BJ (cell line): Measurements from ENCODE around the gene ATP8B1. TPM values are rescaled to one million over a fixed set of nuclear protein-coding genes. Genes with fewer than 3 reads are reported as not detected.

Experiments
- CTCF ChIA-PET: fragments of 350-600 bp; formaldehyde crosslinking; extraction: SDS; loops from one replicate; lab custom pipeline; 2021; ENCODE audit warnings: antibody characterized with exemption, inconsistent platforms; lab: Yijun Ruan, JAX
- POLR2A ChIA-PET: fragments of 300-600 bp; sonication (Branson Sonifier 250); formaldehyde crosslinking; extraction: SDS; loops from one replicate; lab custom pipeline; 2021; ENCODE audit warnings: antibody characterized with exemption; lab: Charles Lee
- DNase-seq: peaks from one replicate; pipeline ENCODE4 v3.0.0-alpha.2; 2011; ENCODE audit warnings: low read depth
- H3K27me3 ChIP-seq: 2 replicates; pipeline ENCODE4 v1.6.0; 2011; ENCODE audit warnings: low read length; ENCODE audit not compliant: control insufficient read depth, insufficient read depth
- H3K36me3 ChIP-seq: 2 replicates; pipeline ENCODE4 v1.5.1; 2011; ENCODE audit warnings: low read length; ENCODE audit not compliant: control insufficient read depth, insufficient read depth
- H3K4me3 ChIP-seq: 2 replicates; pipeline ENCODE4 v1.5.1; 2011; ENCODE audit warnings: low read depth, mild to moderate bottlenecking, control low read depth, low read length
- polyA plus RNA-seq: library from polyadenylated mRNA; depleted of rRNA; stranded (reverse); fragments of >200 nt; gene quantifications from 2 replicates; pipeline ENCODE4 v1.2.3, GENCODE V29; 2011
- TF ChIP-seq, protein P1 (sequence below): IDR thresholded peaks from 2 replicates; pipeline ENCODE4 v1.5.1; 2011; ENCODE audit warnings: low read depth, mild to moderate bottlenecking, control low read depth, inconsistent platforms, low read length, moderate library complexity; ENCODE audit not compliant: insufficient read depth

The ATP8B1 gene
- polyA plus RNA-seq, 1 experiment: 53.3 TPM

DNA sequence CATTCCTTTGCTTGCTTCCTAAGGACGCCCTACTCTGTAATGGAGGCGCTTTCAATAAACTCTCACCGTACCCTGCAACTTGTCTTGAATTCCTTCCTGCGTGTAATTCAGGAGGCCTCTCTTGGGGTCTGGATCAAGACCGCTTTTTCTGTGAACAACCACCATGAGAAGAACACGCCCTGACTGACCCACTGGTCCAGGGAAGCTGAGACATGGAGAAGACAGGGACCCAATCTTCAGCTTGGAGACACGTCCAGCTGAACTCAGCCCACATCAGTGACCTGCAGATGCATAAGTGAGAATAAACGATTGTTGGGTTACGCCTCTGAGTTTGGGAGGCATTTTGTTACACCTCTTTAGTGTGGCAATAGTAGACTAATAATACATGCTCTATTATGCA, 173.7 kb downstream of the ATP8B1 start:
- no peaks in the 10 kb centered on the region for H3K36me3 ChIP-seq
- no peaks in the 10 kb centered on the region for H3K27me3 ChIP-seq
- ChIA-PET POLR2A (no interaction called here), CTCF (interaction anchor here (0.7 to 1.5 kb wide), 7 partner anchors 7 to 865 kb away, joined by 3 to 6 read pairs (median 3); no protein-coding TSS in a partner anchor)
- H3K4me3 ChIP-seq: no peak overlapping the region
- TF ChIP-seq, protein P1, sequence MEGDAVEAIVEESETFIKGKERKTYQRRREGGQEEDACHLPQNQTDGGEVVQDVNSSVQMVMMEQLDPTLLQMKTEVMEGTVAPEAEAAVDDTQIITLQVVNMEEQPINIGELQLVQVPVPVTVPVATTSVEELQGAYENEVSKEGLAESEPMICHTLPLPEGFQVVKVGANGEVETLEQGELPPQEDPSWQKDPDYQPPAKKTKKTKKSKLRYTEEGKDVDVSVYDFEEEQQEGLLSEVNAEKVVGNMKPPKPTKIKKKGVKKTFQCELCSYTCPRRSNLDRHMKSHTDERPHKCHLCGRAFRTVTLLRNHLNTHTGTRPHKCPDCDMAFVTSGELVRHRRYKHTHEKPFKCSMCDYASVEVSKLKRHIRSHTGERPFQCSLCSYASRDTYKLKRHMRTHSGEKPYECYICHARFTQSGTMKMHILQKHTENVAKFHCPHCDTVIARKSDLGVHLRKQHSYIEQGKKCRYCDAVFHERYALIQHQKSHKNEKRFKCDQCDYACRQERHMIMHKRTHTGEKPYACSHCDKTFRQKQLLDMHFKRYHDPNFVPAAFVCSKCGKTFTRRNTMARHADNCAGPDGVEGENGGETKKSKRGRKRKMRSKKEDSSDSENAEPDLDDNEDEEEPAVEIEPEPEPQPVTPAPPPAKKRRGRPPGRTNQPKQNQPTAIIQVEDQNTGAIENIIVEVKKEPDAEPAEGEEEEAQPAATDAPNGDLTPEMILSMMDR: no peak
- DNase-seq: no peak

DNA sequence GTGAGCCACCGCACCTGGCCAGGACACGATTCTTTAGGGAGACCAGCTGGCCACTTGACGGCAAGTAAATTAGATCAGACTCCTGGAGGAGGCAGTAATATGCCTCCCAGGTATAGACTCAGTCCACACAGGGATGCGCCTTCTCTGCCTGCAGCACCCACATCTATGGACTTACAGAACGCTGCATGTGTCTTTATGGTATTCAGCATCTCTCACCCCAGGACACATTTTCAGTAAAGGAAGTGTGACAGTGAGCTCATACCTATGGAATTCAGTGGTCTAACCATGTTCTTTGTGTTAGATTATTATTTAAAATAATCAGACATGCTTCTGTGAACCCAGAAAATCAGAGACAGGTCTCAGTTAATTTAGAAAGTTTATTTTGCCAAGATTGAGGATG, 175.6 kb downstream of the ATP8B1 start:
- TF ChIP-seq, protein P1: no peak
- Histone ChIP-seq H3K27me3 (no peaks in the 10 kb centered on the region), H3K36me3 (no peaks in the 10 kb centered on the region), H3K4me3 (no peak overlapping the region)
- no peak for DNase-seq
- CTCF ChIA-PET: no interaction called here
- POLR2A ChIA-PET: no interaction called here

DNA sequence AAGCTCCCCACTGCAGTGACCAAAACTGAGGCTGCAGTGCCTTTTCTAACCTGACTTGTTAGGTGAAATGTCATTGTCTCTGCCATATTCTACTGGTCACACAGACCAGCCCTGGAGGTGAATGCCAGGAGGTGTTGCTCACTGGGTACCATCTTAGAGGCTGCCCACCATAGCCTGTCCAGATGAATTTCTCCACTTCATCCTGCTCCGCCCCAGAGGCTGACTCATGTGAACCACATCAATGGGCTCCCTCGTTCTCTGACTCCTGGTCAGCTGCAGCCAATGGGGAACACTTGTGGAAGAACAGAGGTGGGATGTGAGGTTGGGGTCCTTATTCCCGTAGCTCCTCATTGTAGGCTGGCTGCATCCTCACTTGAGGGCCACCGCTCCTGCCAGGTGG, 178.1 kb downstream of the ATP8B1 start:
- ChIA-PET POLR2A (no interaction called here), CTCF (no interaction called here)
- Histone ChIP-seq H3K36me3 (no peaks in the 10 kb centered on the region), H3K4me3 (no peak overlapping the region), H3K27me3 (no peaks in the 10 kb centered on the region)
- TF ChIP-seq, protein P1: no peak
- DNase-seq: no peak

DNA sequence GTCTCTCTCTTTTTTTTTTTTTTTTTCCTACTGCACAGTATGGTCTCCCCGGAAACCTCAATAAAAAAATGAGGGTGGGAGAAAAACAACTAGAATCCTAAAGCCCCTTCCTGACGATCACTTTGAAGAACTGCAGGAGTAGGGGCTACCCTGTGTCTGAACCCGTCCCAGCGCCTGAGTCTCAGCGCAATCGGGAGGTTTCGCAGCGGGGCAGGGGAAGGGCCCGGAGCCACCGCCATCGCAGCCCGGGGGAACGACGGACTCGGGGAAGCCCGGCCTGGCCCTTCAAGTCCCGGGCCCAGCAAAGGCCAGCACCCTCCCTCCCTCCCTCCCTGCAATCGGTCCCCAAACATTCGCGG, 181.9 kb downstream of the ATP8B1 start:
- POLR2A ChIA-PET: interaction anchor here (0.5 kb wide), 1 partner anchor 116 kb away, joined by 3 read pairs; no protein-coding TSS in a partner anchor
- Histone ChIP-seq H3K27me3 (no peaks in the 10 kb centered on the region), H3K4me3 (peak overlapping the region; percentile 100), H3K36me3 (peaks cover 3% of the 10 kb centered on the region; the same call in 1 of the 2 replicates)
- TF ChIP-seq, protein P1: no peak
- DNase-seq: no peak
- CTCF ChIA-PET: interaction anchor here (1.1 to 1.8 kb wide), 2 partner anchors 226 to 338 kb away, joined by 3 to 7 read pairs; no protein-coding TSS in a partner anchor

DNA sequence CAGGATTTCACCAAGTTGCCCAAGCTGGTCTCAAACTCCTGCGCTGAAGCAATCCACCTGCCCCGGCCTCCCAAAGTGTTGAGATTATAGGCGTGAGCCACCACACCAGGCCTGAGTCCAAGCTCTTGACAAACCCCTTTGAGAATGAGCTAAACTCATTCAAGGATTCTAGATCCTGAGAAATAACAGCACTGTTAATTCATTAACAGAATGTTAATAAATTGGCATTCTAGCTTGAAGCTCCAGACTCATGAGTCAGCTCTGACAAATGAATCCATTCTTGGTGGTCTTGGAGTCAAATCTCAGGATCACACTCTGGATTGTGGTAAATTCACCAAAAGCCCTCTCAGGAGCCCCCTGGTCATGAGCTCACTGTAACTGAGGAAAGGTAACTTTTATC, 183.2 kb downstream of the ATP8B1 start:
- ChIA-PET POLR2A (no interaction called here), CTCF (interaction anchor here (0.9 kb wide), 1 partner anchor 10 kb away, joined by 3 read pairs; no protein-coding TSS in a partner anchor)
- no peak for DNase-seq

More for the DNA sequence above, 183.2 kb downstream of the ATP8B1 start:
- Histone ChIP-seq H3K27me3 (no peaks in the 10 kb centered on the region), H3K4me3 (no peak overlapping the region), H3K36me3 (peaks cover 5% of the 10 kb centered on the region; the same call in 1 of the 2 replicates)
- TF ChIP-seq, protein P1: no peak
